GM12892 (cell line): ENCODE results near the gene DNAH10.

ENCODE experiments used
- POLR2A ChIP-seq: IDR thresholded peaks from 2 replicates; pipeline ENCODE4 v1.6.1; 2011; ENCODE audit warnings: low read depth, low read length, control low read depth
- TAF1 ChIP-seq: IDR thresholded peaks from 2 replicates; pipeline ENCODE4 v1.6.1; 2011; ENCODE audit warnings: low read depth, mild to moderate bottlenecking, control low read depth, low read length, borderline replicate concordance

GRCh38 chr12:123856681-123857080 is 94.6 kb downstream of the DNAH10 start:
- no peak for TF ChIP-seq TAF1
- TF ChIP-seq POLR2A = no peak
